HG02938 (cell line): ENCODE data around the gene TPK1.
A peak's percentile ranks its signal among the peaks of the same experiment; 100 is the strongest.
"Not testable (repeated sequence)": the region's sequence is repeated elsewhere in the genome, so short reads cannot be mapped to it uniquely, and the experiment has no call there.

Experiments used
- ATAC-seq: cut with Tn5 transposase; IDR thresholded peaks from one replicate; pipeline ENCODE4 v1.9.1; 2021; ENCODE audit warnings: mild to moderate bottlenecking, moderate library complexity; ENCODE audit not compliant: unreplicated experiment

Gene TPK1

GRCh38 chr7:144650439-144650838, 185.4 kb downstream of the TPK1 start:
- ATAC-seq: no peak

- ATAC-seq: peak; percentile 62
These were observed 186.7 kb downstream of the TPK1 start for GRCh38 chr7:144649120-144649519.

GRCh38 chr7:144641389-144642044, 194.3 kb downstream of the TPK1 start:
- ATAC-seq: no peak

- ATAC-seq: no peak
These were observed 203.1 kb downstream of the TPK1 start for GRCh38 chr7:144632724-144633123.

GRCh38 chr7:144629598-144629997, 206.3 kb downstream of the TPK1 start:
- no peak for ATAC-seq

GRCh38 chr7:144629011-144629410, 206.8 kb downstream of the TPK1 start:
- no peak for ATAC-seq

GRCh38 chr7:144628176-144628575, 207.7 kb downstream of the TPK1 start:
- ATAC-seq: no peak

GRCh38 chr7:144622745-144623144, 213.1 kb downstream of the TPK1 start:
- no peak for ATAC-seq

- ATAC-seq: no peak
These were observed 229.6 kb downstream of the TPK1 start for GRCh38 chr7:144606261-144606660.

GRCh38 chr7:144596953-144597352, 238.9 kb downstream of the TPK1 start:
- no peak for ATAC-seq

GRCh38 chr7:144594580-144594979, 241.3 kb downstream of the TPK1 start:
- ATAC-seq: no peak

GRCh38 chr7:144588559-144589051, 247.2 kb downstream of the TPK1 start:
- no peak for ATAC-seq

GRCh38 chr7:144587701-144588100, 248.2 kb downstream of the TPK1 start:
- ATAC-seq: no peak

GRCh38 chr7:144584726-144585125, 251.1 kb downstream of the TPK1 start:
- no peak for ATAC-seq

- ATAC-seq: no peak
These were observed 256.2 kb downstream of the TPK1 start for GRCh38 chr7:144579687-144580086.

- ATAC-seq: no peak
These were observed 260.4 kb downstream of the TPK1 start for GRCh38 chr7:144575456-144575855.

GRCh38 chr7:144574753-144575152, 261.1 kb downstream of the TPK1 start:
- ATAC-seq: not testable (repeated sequence)

- ATAC-seq: no peak
These were observed 267.6 kb downstream of the TPK1 start for GRCh38 chr7:144568233-144568632.

- ATAC-seq: no peak
These were observed 270.3 kb downstream of the TPK1 start for GRCh38 chr7:144565586-144565985.

- ATAC-seq: no peak
These were observed 286.0 kb downstream of the TPK1 start for GRCh38 chr7:144549861-144550260.

- ATAC-seq: no peak
These were observed 287.3 kb downstream of the TPK1 start for GRCh38 chr7:144548556-144548955.

GRCh38 chr7:144547888-144548287, 288.0 kb downstream of the TPK1 start:
- ATAC-seq: no peak

- no peak for ATAC-seq
These were observed 289.1 kb downstream of the TPK1 start for GRCh38 chr7:144546782-144547181.
